Endometrial microvascular endothelial cells (primary cell): ENCODE measurements around the gene STAC3. TPM values are rescaled to one million over a fixed set of nuclear protein-coding genes. Genes with fewer than 3 reads are reported as not detected.

Experiments
- in situ Hi-C: cut with HindIII; loops from 2 replicates; pipeline ENCODE4 v1.10.0; 2017; ENCODE audit warnings: low sequenced_read_pairs, low pct_unique_long_range_greater_than_20kb; ENCODE audit errors: inconsistent ontology term
- total RNA-seq: library from RNA; depleted of rRNA; stranded (reverse); fragments of >200 nt; gene quantifications from one replicate; pipeline ENCODE4 v1.2.3, GENCODE V29; 2015; ENCODE audit errors: inconsistent ontology term

Gene STAC3
- total RNA-seq, 1 donor from 2014 or later: 0.37 TPM

DNA sequence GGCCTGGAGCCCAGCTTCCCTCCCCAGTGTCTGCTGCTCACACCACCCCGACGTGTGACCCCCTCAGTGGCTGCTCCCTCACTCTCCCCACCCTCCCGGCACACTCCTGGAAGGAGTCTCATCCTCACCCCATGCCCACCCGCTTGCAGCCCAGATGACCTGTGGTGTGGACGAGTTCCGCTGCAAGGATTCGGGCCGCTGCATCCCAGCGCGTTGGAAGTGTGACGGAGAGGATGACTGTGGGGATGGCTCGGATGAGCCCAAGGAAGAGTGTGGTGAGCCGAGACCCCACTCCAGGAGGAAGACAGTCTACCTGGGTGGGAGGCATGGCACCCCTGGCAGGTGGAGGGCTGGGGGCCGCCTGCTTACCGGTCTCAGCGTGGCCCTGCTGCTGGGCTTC is 49.4 kb downstream of the STAC3 start:
- in situ Hi-C loops: no loop called here

- in situ Hi-C loops: no loop called here
These were observed 49.8 kb downstream of the STAC3 start for GRCh38 chr12:57201219-57201618.

DNA sequence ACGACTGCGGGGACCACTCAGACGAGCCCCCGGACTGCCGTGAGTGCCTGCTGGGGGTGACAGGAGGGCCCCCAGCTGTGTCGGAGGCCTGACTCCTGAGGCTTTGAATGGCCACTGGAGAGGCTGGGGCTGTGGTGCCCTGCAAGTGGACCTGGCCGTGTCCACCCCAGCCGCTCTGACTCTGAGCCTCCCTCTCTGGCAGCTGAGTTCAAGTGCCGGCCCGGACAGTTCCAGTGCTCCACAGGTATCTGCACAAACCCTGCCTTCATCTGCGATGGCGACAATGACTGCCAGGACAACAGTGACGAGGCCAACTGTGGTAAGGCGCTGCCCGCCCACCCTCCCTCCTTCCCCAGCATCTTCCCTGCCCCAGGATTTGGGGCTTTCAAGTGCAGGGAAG is 50.5 kb downstream of the STAC3 start:
- in situ Hi-C loops: no loop called here

DNA sequence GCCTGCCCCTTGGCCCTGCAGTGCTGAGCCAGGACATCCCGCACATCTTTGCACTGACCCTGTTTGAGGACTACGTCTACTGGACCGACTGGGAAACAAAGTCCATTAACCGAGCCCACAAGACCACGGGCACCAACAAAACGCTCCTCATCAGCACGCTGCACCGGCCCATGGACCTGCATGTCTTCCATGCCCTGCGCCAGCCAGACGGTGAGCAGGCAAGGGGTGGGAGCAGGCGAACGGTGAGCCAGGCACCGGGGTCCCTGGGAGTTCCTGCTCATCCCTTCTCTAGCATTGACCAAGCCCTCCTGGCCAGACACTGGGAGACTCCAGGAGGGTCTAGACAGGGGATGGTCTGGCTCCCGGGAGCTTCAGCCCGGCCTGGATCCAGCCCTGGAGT is 51.8 kb downstream of the STAC3 start:
- in situ Hi-C loops: no loop called here

GRCh38 chr12:57198329-57198728 is 52.7 kb downstream of the STAC3 start:
- in situ Hi-C loops: no loop called here

GRCh38 chr12:57196956-57197355 is 54.0 kb downstream of the STAC3 start:
- in situ Hi-C loops: no loop called here

DNA sequence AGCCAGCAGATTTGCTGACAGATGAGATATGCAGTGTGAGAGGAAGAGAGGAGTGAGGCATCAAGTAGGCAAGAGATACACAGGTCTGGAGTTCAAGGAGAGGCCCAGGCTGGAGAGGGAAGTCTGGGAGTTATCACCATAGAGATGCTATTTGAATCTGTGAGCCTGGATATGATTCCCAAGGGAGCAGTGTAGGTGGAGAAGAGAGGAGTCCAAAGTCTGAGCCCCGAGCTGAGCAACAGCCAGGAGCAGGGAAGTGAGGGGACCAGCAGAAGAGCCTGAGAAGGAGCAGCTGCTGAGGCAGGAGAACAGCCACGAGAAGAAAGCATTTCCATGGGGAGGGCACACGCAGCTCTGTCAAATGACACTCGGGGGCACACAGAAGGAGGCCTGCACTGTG is 54.5 kb downstream of the STAC3 start:
- in situ Hi-C loops: no loop called here

DNA sequence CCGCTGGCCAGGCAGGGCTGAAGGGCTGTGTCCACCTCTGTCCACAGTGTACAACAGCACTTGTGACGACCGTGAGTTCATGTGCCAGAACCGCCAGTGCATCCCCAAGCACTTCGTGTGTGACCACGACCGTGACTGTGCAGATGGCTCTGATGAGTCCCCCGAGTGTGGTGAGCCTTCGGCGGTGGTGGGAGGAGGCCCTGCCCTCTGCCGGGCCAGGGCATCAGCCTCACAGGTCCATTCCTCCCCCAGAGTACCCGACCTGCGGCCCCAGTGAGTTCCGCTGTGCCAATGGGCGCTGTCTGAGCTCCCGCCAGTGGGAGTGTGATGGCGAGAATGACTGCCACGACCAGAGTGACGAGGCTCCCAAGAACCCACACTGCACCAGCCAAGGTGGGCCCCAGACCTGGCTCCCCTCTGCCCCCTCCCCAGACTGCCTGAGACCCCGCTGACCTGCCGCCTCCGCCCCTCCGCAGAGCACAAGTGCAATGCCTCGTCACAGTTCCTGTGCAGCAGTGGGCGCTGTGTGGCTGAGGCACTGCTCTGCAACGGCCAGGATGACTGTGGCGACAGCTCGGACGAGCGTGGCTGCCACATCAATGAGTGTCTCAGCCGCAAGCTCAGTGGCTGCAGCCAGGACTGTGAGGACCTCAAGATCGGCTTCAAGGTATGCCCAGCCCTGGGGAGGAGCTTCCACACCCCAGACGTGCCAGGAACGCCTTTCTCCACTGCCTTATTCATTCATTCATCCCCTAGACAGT is 55.2 kb downstream of the STAC3 start:
- in situ Hi-C loops: no loop called here

- in situ Hi-C loops: no loop called here
These were observed 55.8 kb downstream of the STAC3 start for GRCh38 chr12:57195186-57195585.

- in situ Hi-C loops: no loop called here
These were observed 56.7 kb downstream of the STAC3 start for GRCh38 chr12:57194253-57194652.

DNA sequence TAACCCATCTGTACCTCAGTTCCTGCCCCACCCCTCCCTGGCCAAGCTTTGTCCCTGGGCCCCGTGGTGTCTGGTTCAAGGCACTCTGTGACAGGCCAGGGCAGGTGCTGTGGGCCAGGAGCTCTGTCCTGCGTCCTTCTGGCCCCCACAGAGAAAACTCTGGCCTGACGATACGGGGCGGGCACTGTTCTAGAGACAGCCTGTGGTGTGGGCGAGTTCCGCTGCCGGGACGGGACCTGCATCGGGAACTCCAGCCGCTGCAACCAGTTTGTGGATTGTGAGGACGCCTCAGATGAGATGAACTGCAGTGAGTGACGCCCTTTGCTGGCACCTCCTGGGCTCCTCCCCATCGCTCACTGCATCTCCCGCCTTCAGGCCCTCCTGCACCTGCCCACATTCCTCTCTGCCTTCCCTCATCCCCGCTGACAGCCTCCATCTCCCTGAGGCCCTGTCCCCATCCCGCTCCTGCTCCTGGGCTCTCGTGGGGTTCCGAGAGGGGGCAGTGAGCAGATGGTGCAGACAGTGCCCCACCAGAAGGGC is 57.2 kb downstream of the STAC3 start:
- in situ Hi-C loops: no loop called here

Other genes with a start within 250 kb of the STAC3 start
- gene ZBTB39, start 244.6 kb downstream of the STAC3 start, total RNA-seq: 3.1 TPM
- not detected for gene TAC3, start 234.7 kb downstream of the STAC3 start, total RNA-seq
- gene MYO1A, start 201.1 kb downstream of the STAC3 start, total RNA-seq: not detected
- gene NEMP1, start 172.4 kb downstream of the STAC3 start, total RNA-seq: 12.6 TPM
- 13.0 TPM for gene NAB2, start 162.1 kb downstream of the STAC3 start, total RNA-seq
- gene STAT6, start 139.8 kb downstream of the STAC3 start, total RNA-seq: 94.0 TPM
- gene LRP1, start 122.7 kb downstream of the STAC3 start, total RNA-seq: 3.1 TPM
- gene LRP1-AS, start 103.6 kb downstream of the STAC3 start, total RNA-seq: not detected
- gene NXPH4, start 34.4 kb downstream of the STAC3 start, total RNA-seq: 0.19 TPM
- 172 TPM for gene SHMT2, start 21.5 kb downstream of the STAC3 start, total RNA-seq
- 16.8 TPM for gene R3HDM2, start 179.9 kb upstream of the STAC3 start, total RNA-seq
- not detected for gene INHBC, start 183.6 kb upstream of the STAC3 start, total RNA-seq
- not detected for gene INHBE, start 204.1 kb upstream of the STAC3 start, total RNA-seq
- gene GLI1, start 208.6 kb upstream of the STAC3 start, total RNA-seq: not detected
- gene ARHGAP9, start 228.7 kb upstream of the STAC3 start, total RNA-seq: not detected
- 119 TPM for gene MARS1, start 236.9 kb upstream of the STAC3 start, total RNA-seq